K562 (cell line): ENCODE results near the gene RGS3. TPM values are rescaled to one million over a fixed set of nuclear protein-coding genes. Genes with fewer than 3 reads are reported as not detected.

ENCODE experiments used
- BHLHE40 ChIP-seq: IDR thresholded peaks from 2 replicates; pipeline ENCODE4 v1.6.1; 2011; ENCODE audit warnings: low read length, improper control_type of control experiment
- CBFA2T3 ChIP-seq: fragments of 450-650 bp; IDR thresholded peaks from 2 replicates; pipeline ENCODE4 v1.6.1; 2017
- DNMT1 ChIP-seq: fragments of 450-650 bp; IDR thresholded peaks from 2 replicates; pipeline ENCODE4 v1.6.1; 2016; ENCODE audit warnings: antibody characterized with exemption, mild to moderate bottlenecking
- ETV1 ChIP-seq: fragments of 450-650 bp; conservative IDR thresholded peaks from 2 replicates; pipeline ENCODE4 v1.6.1; 2016; ENCODE audit warnings: missing genetic modification characterization, control low read depth, low read depth, missing compliant biosample characterization
- HNRNPL ChIP-seq: fragments of 200-400 bp; formaldehyde crosslinking; IDR thresholded peaks from 2 replicates; pipeline ENCODE4 v1.6.1; 2017; ENCODE audit warnings: low read depth, mild to moderate bottlenecking, low read length
- MTA2 ChIP-seq: fragments of 450-650 bp; IDR thresholded peaks from 2 replicates; pipeline ENCODE4 v1.6.1; 2016; ENCODE audit warnings: low read depth
- NELFE ChIP-seq: IDR thresholded peaks from 2 replicates; pipeline ENCODE4 v1.6.1; 2011; ENCODE audit warnings: mild to moderate bottlenecking; ENCODE audit not compliant: insufficient read depth, insufficient read length
- NR2C1 ChIP-seq, 2 experiments: fragments of 450-650 bp; IDR thresholded peaks; 2 replicates each; pipeline ENCODE4 v1.6.1; 2017; ENCODE audit warnings: mild to moderate bottlenecking in 2 of 2, antibody characterized with exemption in 1 of 2, inconsistent platforms in 1 of 2, missing compliant biosample characterization in 1 of 2, missing genetic modification characterization in 1 of 2
- NR2C2 ChIP-seq, 2 experiments: fragments of 200-800 bp in 1 of 2; sonication (Bioruptor generic) in 1 of 2; sonication (generic) in 1 of 2; formaldehyde crosslinking in 1 of 2; IDR thresholded peaks; 2 replicates each; pipeline versions ENCODE4 v1.6.1 to v1.8.0; 2016 to 2022; ENCODE audit warnings: mild to moderate bottlenecking in 1 of 2, missing compliant biosample characterization in 1 of 2, missing genetic modification characterization in 1 of 2, missing genetic modification reagents in 1 of 2
- PHB2 ChIP-seq: fragments of 450-650 bp; IDR thresholded peaks from 2 replicates; pipeline ENCODE4 v1.6.1; 2017; ENCODE audit warnings: low read depth
- POLR2A ChIP-seq: fragments of 450-650 bp; conservative IDR thresholded peaks from 2 replicates; pipeline ENCODE4 v1.6.1; 2016
- RBFOX2 ChIP-seq: fragments of 200-400 bp; formaldehyde crosslinking; IDR thresholded peaks from 2 replicates; pipeline ENCODE4 v1.6.1; 2017; ENCODE audit warnings: low read depth, mild to moderate bottlenecking, low read length, moderate library complexity
- RBM25 ChIP-seq: fragments of 200-400 bp; formaldehyde crosslinking; IDR thresholded peaks from 2 replicates; pipeline ENCODE4 v1.6.1; 2018; ENCODE audit warnings: low read length, low read depth, moderate library complexity; ENCODE audit not compliant: severe bottlenecking
- RNF2 ChIP-seq: sonication (generic); IDR thresholded peaks from 2 replicates; pipeline ENCODE4 v1.6.1; 2016
- SPI1 ChIP-seq: IDR thresholded peaks from 2 replicates; pipeline ENCODE4 v1.6.1; 2011; ENCODE audit warnings: low read depth, low read length, control low read depth, borderline replicate concordance
- ZNF263 ChIP-seq: sonication (generic); formaldehyde crosslinking; IDR thresholded peaks from 2 replicates; pipeline ENCODE4 v1.8.0; 2022; ENCODE audit warnings: mild to moderate bottlenecking, missing genetic modification reagents, borderline replicate concordance
- ZNF584 ChIP-seq: fragments of 200-800 bp; sonication (Bioruptor generic); IDR thresholded peaks from 2 replicates; pipeline ENCODE4 v1.6.1; 2016; ENCODE audit warnings: low read depth, mild to moderate bottlenecking, missing genetic modification characterization, missing compliant biosample characterization
- ZNF77 ChIP-seq: fragments of 250-450 bp; sonication (Bioruptor Pico); IDR thresholded peaks from 2 replicates; pipeline ENCODE4 v1.5.0; 2020
- polyA plus RNA-seq, 8 experiments: library from polyadenylated mRNA; depleted of rRNA in 4 of 8; stranded (reverse) in 5 of 8; unstranded in 3 of 8; fragments of >200 nt; fragmentation: Nextera tagmentation in 2 of 8; fragmentation: Illumina TruSeq in 1 of 8; extraction: Ambion mirVana in 2 of 8; extraction: Trizol in 1 of 8; gene quantifications; 2 replicates each; pipeline versions ENCODE4 v1.2.1 to v1.2.3, GENCODE V29; 2011 to 2014; ENCODE audit warnings: inconsistent platforms in 1 of 8, missing spikeins in 1 of 8
- total RNA-seq, 7 experiments: library from RNA; depleted of rRNA in 6 of 7; stranded (reverse); fragments of >200 nt in 6 of 7; fragmentation: Illumina TruSeq in 2 of 7; extraction: Trizol in 2 of 7; gene quantifications; 2 replicates each; pipeline versions ENCODE4 v1.2.1 to v1.2.3, GENCODE V29; 2011 to 2021; ENCODE audit warnings: low replicate concordance in 1 of 7
- TF ChIP-seq, protein P1 (sequence below): fragments of 450-650 bp; IDR thresholded peaks from 2 replicates; pipeline ENCODE4 v1.6.1; 2018; ENCODE audit warnings: mild to moderate bottlenecking, low read depth; ENCODE audit not compliant: partially characterized antibody
- TF ChIP-seq, protein P2 (sequence below), 3 experiments: IDR thresholded peaks in 2 of 3; conservative IDR thresholded peaks in 1 of 3; 2 replicates each; pipeline ENCODE4 v1.5.1; 2011 to 2012; ENCODE audit warnings: low read length in 3 of 3, mild to moderate bottlenecking in 3 of 3, control low read depth in 2 of 3, improper control_type of control experiment in 1 of 3, inconsistent platforms in 1 of 3, low read depth in 1 of 3, mixed read lengths in 1 of 3, moderate library complexity in 1 of 3; ENCODE audit not compliant: insufficient read depth in 2 of 3

The RGS3 gene
- total and polyA plus RNA-seq, 9 of the 15 experiments (the other 6 are each of a cell fraction or from before 2014, with no cell fraction given) = 0.08 to 2.9 (median 0.95) TPM

DNA sequence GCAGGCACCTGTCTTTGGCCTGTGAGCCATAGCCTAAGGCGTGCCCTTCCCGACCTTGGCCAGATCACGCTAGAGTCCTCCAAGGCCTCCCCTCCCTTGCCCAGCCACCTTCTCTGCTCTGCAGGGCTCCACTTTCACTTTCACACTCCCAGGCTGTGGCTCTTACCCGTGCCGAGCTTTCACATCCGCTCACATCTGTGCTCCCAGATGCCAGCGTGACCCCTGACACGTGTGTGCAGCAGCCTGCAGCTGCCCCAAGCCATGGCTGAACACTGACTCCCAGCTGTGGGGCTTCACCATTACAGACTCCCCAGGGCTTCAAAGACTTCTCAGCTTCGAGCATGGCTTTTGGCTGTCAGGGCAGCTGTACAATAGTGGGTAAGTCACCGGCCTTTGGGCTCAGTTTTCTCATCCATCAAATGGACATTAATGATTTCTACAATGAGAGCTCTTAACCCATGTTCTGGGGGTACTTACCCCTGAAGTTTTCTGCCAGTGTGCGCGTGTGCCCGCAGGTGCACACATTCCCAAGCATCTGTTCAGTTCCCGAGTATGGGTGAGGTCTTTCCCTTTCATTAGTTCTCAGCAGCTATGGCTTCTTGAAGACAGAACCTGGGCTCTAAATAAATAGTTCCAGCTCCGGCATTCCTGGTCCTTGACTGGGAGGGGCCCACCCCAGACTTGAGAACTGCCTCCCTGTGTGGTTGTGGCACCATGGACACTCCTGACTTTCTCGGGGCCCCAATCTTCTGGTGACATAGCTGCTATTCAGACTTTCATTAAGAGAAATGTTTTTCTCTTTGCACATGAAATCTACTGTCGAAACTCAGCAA lies 118.6 kb downstream of the RGS3 start (continued):
- no peak for TF ChIP-seq ZNF263 (CRISPR knock-in tag)
- peak; percentile 63 for TF ChIP-seq RBM25
- TF ChIP-seq ZNF584 (CRISPR knock-in tag) = no peak
- TF ChIP-seq ETV1 (tag) = peak; percentile 37; the same call in 1 of the 2 replicates
- no peak for TF ChIP-seq MTA2
- no peak; the same call in 1 of the 2 replicates for TF ChIP-seq NR2C1 (IDR thresholded peaks at IDR 0.05)
- peak; percentile 74 for TF ChIP-seq NR2C1 (tag; IDR thresholded peaks at IDR 0.05)
- TF ChIP-seq DNMT1 = no peak
- TF ChIP-seq POLR2A = no peak
- no peak for TF ChIP-seq NR2C2 (CRISPR knock-in tag; IDR thresholded peaks at IDR 0.05)
- TF ChIP-seq NR2C2 (tag; IDR thresholded peaks at IDR 0.05) = peak; percentile 69
- TF ChIP-seq, protein P1, sequence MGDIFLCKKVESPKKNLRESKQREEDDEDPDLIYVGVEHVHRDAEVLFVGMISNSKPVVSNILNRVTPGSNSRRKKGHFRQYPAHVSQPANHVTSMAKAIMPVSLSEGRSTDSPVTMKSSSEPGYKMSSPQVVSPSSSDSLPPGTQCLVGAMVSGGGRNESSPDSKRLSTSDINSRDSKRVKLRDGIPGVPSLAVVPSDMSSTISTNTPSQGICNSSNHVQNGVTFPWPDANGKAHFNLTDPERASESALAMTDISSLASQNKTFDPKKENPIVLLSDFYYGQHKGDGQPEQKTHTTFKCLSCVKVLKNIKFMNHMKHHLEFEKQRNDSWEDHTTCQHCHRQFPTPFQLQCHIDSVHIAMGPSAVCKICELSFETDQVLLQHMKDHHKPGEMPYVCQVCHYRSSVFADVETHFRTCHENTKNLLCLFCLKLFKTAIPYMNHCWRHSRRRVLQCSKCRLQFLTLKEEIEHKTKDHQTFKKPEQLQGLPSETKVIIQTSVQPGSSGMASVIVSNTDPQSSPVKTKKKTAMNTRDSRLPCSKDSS = no peak
- TF ChIP-seq SPI1 = no peak
- peak; percentile 21; the same call in 1 of the 2 replicates for TF ChIP-seq CBFA2T3
- no peak for TF ChIP-seq RBFOX2
- peak; percentile 78 for TF ChIP-seq BHLHE40
- no peak for TF ChIP-seq ZNF77 (CRISPR knock-in tag)
- no peak for TF ChIP-seq PHB2
- no peak for TF ChIP-seq NELFE
- TF ChIP-seq HNRNPL = no peak
- no peak for TF ChIP-seq RNF2
- TF ChIP-seq, protein P2, sequence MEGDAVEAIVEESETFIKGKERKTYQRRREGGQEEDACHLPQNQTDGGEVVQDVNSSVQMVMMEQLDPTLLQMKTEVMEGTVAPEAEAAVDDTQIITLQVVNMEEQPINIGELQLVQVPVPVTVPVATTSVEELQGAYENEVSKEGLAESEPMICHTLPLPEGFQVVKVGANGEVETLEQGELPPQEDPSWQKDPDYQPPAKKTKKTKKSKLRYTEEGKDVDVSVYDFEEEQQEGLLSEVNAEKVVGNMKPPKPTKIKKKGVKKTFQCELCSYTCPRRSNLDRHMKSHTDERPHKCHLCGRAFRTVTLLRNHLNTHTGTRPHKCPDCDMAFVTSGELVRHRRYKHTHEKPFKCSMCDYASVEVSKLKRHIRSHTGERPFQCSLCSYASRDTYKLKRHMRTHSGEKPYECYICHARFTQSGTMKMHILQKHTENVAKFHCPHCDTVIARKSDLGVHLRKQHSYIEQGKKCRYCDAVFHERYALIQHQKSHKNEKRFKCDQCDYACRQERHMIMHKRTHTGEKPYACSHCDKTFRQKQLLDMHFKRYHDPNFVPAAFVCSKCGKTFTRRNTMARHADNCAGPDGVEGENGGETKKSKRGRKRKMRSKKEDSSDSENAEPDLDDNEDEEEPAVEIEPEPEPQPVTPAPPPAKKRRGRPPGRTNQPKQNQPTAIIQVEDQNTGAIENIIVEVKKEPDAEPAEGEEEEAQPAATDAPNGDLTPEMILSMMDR (IDR thresholded peaks at IDR 0.05 in 2 of 3, conservative IDR thresholded peaks at IDR 0.05 in 1 of 3; ENCODE audit: insufficient read depth in 2 of 3, low read depth in 1 of 3, low read length in 3 of 3) = peak in 2 of 3 experiments; percentile 29 to 35; a peak in 3 of 6 replicates
